ENCODE data around the gene DIPK1B. TPM values are rescaled to one million over a fixed set of nuclear protein-coding genes. Genes with fewer than 3 reads are reported as not detected.
"Not testable (repeated sequence)": the region's sequence is repeated elsewhere in the genome, so short reads cannot be mapped to it uniquely, and the experiment has no call there.

The DIPK1B gene
- total RNA-seq, 1 donor from 2014 or later, result 11.0 TPM

GRCh38 chr9:136760834-136761544 lies 48.6 kb downstream of the DIPK1B start:
- Histone ChIP-seq H3K4me1 (ENCODE audit: control insufficient read depth in 3 of 3, insufficient read depth in 3 of 3, low read length in 3 of 3) (peaks cover 13 to 22% (median 16%) of the 10 kb centered on the region in 3 donors), H3K27me3 (ENCODE audit: control insufficient read depth in 3 of 3, insufficient read depth in 3 of 3, low read length in 3 of 3) (peaks cover 2 to 12% (median 6%) of the 10 kb centered on the region in 3 donors)
- not testable (repeated sequence) for H3K36me3 ChIP-seq (ENCODE audit: control insufficient read depth in 3 of 3, insufficient read depth in 3 of 3, low read length in 3 of 3); H3K9me3 ChIP-seq (ENCODE audit: control insufficient read depth in 3 of 3, low read length in 3 of 3); H3K9ac ChIP-seq (ENCODE audit: low read depth in 1 of 3, low read length in 3 of 3); H3K27ac ChIP-seq (ENCODE audit: low read depth, low read length); H3K4me3 ChIP-seq (ENCODE audit: low read length in 3 of 3)

- Histone ChIP-seq H3K4me3 (ENCODE audit: low read length in 3 of 3) (no peak overlapping the region), H3K36me3 (ENCODE audit: control insufficient read depth in 3 of 3, insufficient read depth in 3 of 3, low read length in 3 of 3) (no peaks in the 10 kb centered on the region), H3K9me3 (ENCODE audit: control insufficient read depth in 3 of 3, low read length in 3 of 3) (no peaks in the 10 kb centered on the region), H3K27ac (ENCODE audit: low read depth, low read length) (no peak overlapping the region), H3K4me1 (ENCODE audit: control insufficient read depth in 3 of 3, insufficient read depth in 3 of 3, low read length in 3 of 3) (peaks cover 13 to 21% (median 17%) of the 10 kb centered on the region in 3 donors), H3K27me3 (ENCODE audit: control insufficient read depth in 3 of 3, insufficient read depth in 3 of 3, low read length in 3 of 3) (peaks cover 2 to 12% (median 6%) of the 10 kb centered on the region in 3 donors), H3K9ac (ENCODE audit: low read depth in 1 of 3, low read length in 3 of 3) (no peak overlapping the region)
Measured at GRCh38 chr9:136761545-136761981, 49.2 kb downstream of the DIPK1B start.

GRCh38 chr9:136762221-136762691 lies 49.9 kb downstream of the DIPK1B start:
- Histone ChIP-seq H3K9ac (ENCODE audit: low read depth in 1 of 3, low read length in 3 of 3) (no peak overlapping the region), H3K4me3 (ENCODE audit: low read length in 3 of 3) (no peak overlapping the region), H3K4me1 (ENCODE audit: control insufficient read depth in 3 of 3, insufficient read depth in 3 of 3, low read length in 3 of 3) (peaks cover 10 to 17% (median 15%) of the 10 kb centered on the region in 3 donors), H3K9me3 (ENCODE audit: control insufficient read depth in 3 of 3, low read length in 3 of 3) (no peaks in the 10 kb centered on the region), H3K27me3 (ENCODE audit: control insufficient read depth in 3 of 3, insufficient read depth in 3 of 3, low read length in 3 of 3) (peaks cover 2 to 12% (median 6%) of the 10 kb centered on the region in 3 donors), H3K27ac (ENCODE audit: low read depth, low read length) (no peak overlapping the region), H3K36me3 (ENCODE audit: control insufficient read depth in 3 of 3, insufficient read depth in 3 of 3, low read length in 3 of 3) (no peaks in the 10 kb centered on the region)

GRCh38 chr9:136762915-136763648 lies 50.7 kb downstream of the DIPK1B start:
- H3K9ac ChIP-seq (ENCODE audit: low read depth in 1 of 3, low read length in 3 of 3), result no peak overlapping the region
- H3K27ac ChIP-seq (ENCODE audit: low read depth, low read length), result no peak overlapping the region
- H3K9me3 ChIP-seq (ENCODE audit: control insufficient read depth in 3 of 3, low read length in 3 of 3), result no peaks in the 10 kb centered on the region
- H3K4me1 ChIP-seq (ENCODE audit: control insufficient read depth in 3 of 3, insufficient read depth in 3 of 3, low read length in 3 of 3), result peaks cover 4 to 9% (median 6%) of the 10 kb centered on the region in 3 donors
- no peak overlapping the region for H3K4me3 ChIP-seq (ENCODE audit: low read length in 3 of 3)
- peaks cover 7 to 16% (median 11%) of the 10 kb centered on the region in 3 donors for H3K27me3 ChIP-seq (ENCODE audit: control insufficient read depth in 3 of 3, insufficient read depth in 3 of 3, low read length in 3 of 3)
- H3K36me3 ChIP-seq (ENCODE audit: control insufficient read depth in 3 of 3, insufficient read depth in 3 of 3, low read length in 3 of 3), result no peaks in the 10 kb centered on the region

- Histone ChIP-seq H3K4me1 (ENCODE audit: control insufficient read depth in 3 of 3, insufficient read depth in 3 of 3, low read length in 3 of 3) (peaks cover 0 to 4% (median 4%) of the 10 kb centered on the region in 3 donors), H3K36me3 (ENCODE audit: control insufficient read depth in 3 of 3, insufficient read depth in 3 of 3, low read length in 3 of 3) (no peaks in the 10 kb centered on the region), H3K27ac (ENCODE audit: low read depth, low read length) (no peak overlapping the region), H3K27me3 (ENCODE audit: control insufficient read depth in 3 of 3, insufficient read depth in 3 of 3, low read length in 3 of 3) (peaks cover 9 to 18% (median 12%) of the 10 kb centered on the region in 3 donors), H3K9ac (ENCODE audit: low read depth in 1 of 3, low read length in 3 of 3) (no peak overlapping the region), H3K9me3 (ENCODE audit: control insufficient read depth in 3 of 3, low read length in 3 of 3) (no peaks in the 10 kb centered on the region), H3K4me3 (ENCODE audit: low read length in 3 of 3) (no peak overlapping the region)
Measured at GRCh38 chr9:136763649-136764035, 51.3 kb downstream of the DIPK1B start.

DNA sequence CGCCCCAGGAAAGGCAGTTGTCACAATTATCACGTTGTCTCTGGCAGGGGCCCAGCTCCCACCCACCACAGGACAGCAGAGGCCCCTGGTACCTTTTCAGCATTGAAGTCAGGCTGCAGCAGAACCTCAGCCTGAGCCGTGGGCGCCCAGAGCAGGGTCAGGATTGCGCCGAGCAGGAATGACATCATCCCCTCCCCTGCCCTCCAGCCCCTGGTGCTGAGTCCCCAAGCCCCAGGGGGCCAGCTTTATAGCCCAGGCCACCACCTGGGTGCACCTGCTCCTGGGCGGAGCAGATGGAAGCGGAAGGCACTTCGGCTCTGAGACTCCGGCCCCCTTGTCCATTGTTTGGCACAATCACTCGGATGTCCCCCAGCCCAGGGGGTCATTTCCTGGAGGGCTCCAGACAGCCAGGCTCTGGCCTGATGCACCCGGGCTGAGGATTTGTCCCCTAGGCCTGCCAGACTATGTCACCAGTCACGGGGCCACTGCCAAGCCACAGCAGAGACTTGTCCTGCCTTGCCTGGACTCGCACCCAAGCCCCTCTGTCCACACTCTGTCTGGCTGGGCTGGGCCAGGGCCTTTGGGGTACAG lies 52.0 kb downstream of the DIPK1B start, which contains the start of gene LCN15:
Gene LCN15 (minus strand): TSS at position 218 of the 591 bp plus-strand sequence. CDS start 30 bp downstream, at position 188.
- Histone ChIP-seq H3K36me3 (ENCODE audit: control insufficient read depth in 3 of 3, insufficient read depth in 3 of 3, low read length in 3 of 3) (no peaks in the 10 kb centered on the region), H3K4me3 (ENCODE audit: low read length in 3 of 3) (no peak within 1 kb of the TSS), H3K27me3 (ENCODE audit: control insufficient read depth in 3 of 3, insufficient read depth in 3 of 3, low read length in 3 of 3) (peaks cover 9 to 18% (median 12%) of the 10 kb centered on the region in 3 donors), H3K9ac (ENCODE audit: low read depth in 1 of 3, low read length in 3 of 3) (no peak within 1 kb of the TSS), H3K4me1 (ENCODE audit: control insufficient read depth in 3 of 3, insufficient read depth in 3 of 3, low read length in 3 of 3) (peaks cover 0 to 4% (median 4%) of the 10 kb centered on the region in 3 donors), H3K9me3 (ENCODE audit: control insufficient read depth in 3 of 3, low read length in 3 of 3) (no peaks in the 10 kb centered on the region), H3K27ac (ENCODE audit: low read depth, low read length) (no peak within 1 kb of the TSS)

GRCh38 chr9:136765041-136765440 lies 52.7 kb downstream of the DIPK1B start:
- Histone ChIP-seq H3K27me3 (ENCODE audit: control insufficient read depth in 3 of 3, insufficient read depth in 3 of 3, low read length in 3 of 3) (peaks cover 9 to 20% (median 12%) of the 10 kb centered on the region in 3 donors), H3K9me3 (ENCODE audit: control insufficient read depth in 3 of 3, low read length in 3 of 3) (no peaks in the 10 kb centered on the region), H3K4me1 (ENCODE audit: control insufficient read depth in 3 of 3, insufficient read depth in 3 of 3, low read length in 3 of 3) (peaks cover 0 to 5% (median 4%) of the 10 kb centered on the region in 3 donors), H3K27ac (ENCODE audit: low read depth, low read length) (no peak overlapping the region), H3K9ac (ENCODE audit: low read depth in 1 of 3, low read length in 3 of 3) (no peak overlapping the region), H3K4me3 (ENCODE audit: low read length in 3 of 3) (no peak overlapping the region), H3K36me3 (ENCODE audit: control insufficient read depth in 3 of 3, insufficient read depth in 3 of 3, low read length in 3 of 3) (no peaks in the 10 kb centered on the region)

GRCh38 chr9:136765745-136766409 lies 53.5 kb downstream of the DIPK1B start:
- not testable (repeated sequence) for H3K9ac ChIP-seq (ENCODE audit: low read depth in 1 of 3, low read length in 3 of 3); H3K4me1 ChIP-seq (ENCODE audit: control insufficient read depth in 3 of 3, insufficient read depth in 3 of 3, low read length in 3 of 3); H3K36me3 ChIP-seq (ENCODE audit: control insufficient read depth in 3 of 3, insufficient read depth in 3 of 3, low read length in 3 of 3); H3K4me3 ChIP-seq (ENCODE audit: low read length in 3 of 3); H3K9me3 ChIP-seq (ENCODE audit: control insufficient read depth in 3 of 3, low read length in 3 of 3); H3K27ac ChIP-seq (ENCODE audit: low read depth, low read length)
- H3K27me3 ChIP-seq (ENCODE audit: control insufficient read depth in 3 of 3, insufficient read depth in 3 of 3, low read length in 3 of 3), result peaks cover 8 to 17% (median 12%) of the 10 kb centered on the region in 3 donors

- H3K27ac ChIP-seq (ENCODE audit: low read depth, low read length); H3K9me3 ChIP-seq (ENCODE audit: control insufficient read depth in 3 of 3, low read length in 3 of 3); H3K4me1 ChIP-seq (ENCODE audit: control insufficient read depth in 3 of 3, insufficient read depth in 3 of 3, low read length in 3 of 3); H3K36me3 ChIP-seq (ENCODE audit: control insufficient read depth in 3 of 3, insufficient read depth in 3 of 3, low read length in 3 of 3); H3K4me3 ChIP-seq (ENCODE audit: low read length in 3 of 3); H3K9ac ChIP-seq (ENCODE audit: low read depth in 1 of 3, low read length in 3 of 3): not testable (repeated sequence)
- H3K27me3 ChIP-seq (ENCODE audit: control insufficient read depth in 3 of 3, insufficient read depth in 3 of 3, low read length in 3 of 3), result peaks cover 8 to 17% (median 12%) of the 10 kb centered on the region in 3 donors
Measured at GRCh38 chr9:136766410-136767120, 54.2 kb downstream of the DIPK1B start.
